Measurements from ENCODE around the gene CD81.

CD81 gene

GRCh38 chr11:2437516-2437915 is 60.4 kb downstream of the CD81 start:
- no peak for TF ChIP-seq CTCF (IDR thresholded peaks at IDR 0.05; ENCODE audit: control extremely low read depth, extremely low read depth, low read depth, missing control alignments)
- POLR2A ChIA-PET = no interaction called here
- no peak for DNase-seq (ENCODE audit: extremely low spot score)
- CTCF ChIA-PET = interaction anchor here (1.5 to 2.5 kb wide), 4 partner anchors 10 to 132 kb away, joined by 6 to 8 read pairs (median 7); no protein-coding TSS in a partner anchor

GRCh38 chr11:2439820-2440219 is 62.7 kb downstream of the CD81 start:
- ChIA-PET POLR2A (no interaction called here), CTCF (interaction anchor here (1.2 to 2.6 kb wide), 2 partner anchors 92 to 135 kb away, joined by 3 to 11 read pairs; no protein-coding TSS in a partner anchor)
- TF ChIP-seq CTCF (IDR thresholded peaks at IDR 0.05; ENCODE audit: control extremely low read depth, extremely low read depth, low read depth, missing control alignments) = no peak
- DNase-seq (ENCODE audit: extremely low spot score) = no peak

GRCh38 chr11:2440646-2441045 is 63.5 kb downstream of the CD81 start:
- CTCF ChIA-PET = interaction anchor here (1.2 to 2.6 kb wide), 2 partner anchors 91 to 136 kb away, joined by 3 to 11 read pairs; no protein-coding TSS in a partner anchor
- TF ChIP-seq CTCF (IDR thresholded peaks at IDR 0.05; ENCODE audit: control extremely low read depth, extremely low read depth, low read depth, missing control alignments) = no peak
- no peak for DNase-seq (ENCODE audit: extremely low spot score)
- POLR2A ChIA-PET = no interaction called here

GRCh38 chr11:2441171-2441570 is 64.1 kb downstream of the CD81 start:
- CTCF ChIA-PET = interaction anchor here (2.6 kb wide), 1 partner anchor 91 kb away, joined by 11 read pairs; no protein-coding TSS in a partner anchor
- POLR2A ChIA-PET = no interaction called here
- TF ChIP-seq CTCF (IDR thresholded peaks at IDR 0.05; ENCODE audit: control extremely low read depth, extremely low read depth, low read depth, missing control alignments) = no peak
- no peak for DNase-seq (ENCODE audit: extremely low spot score)

GRCh38 chr11:2442589-2442988 is 65.5 kb downstream of the CD81 start:
- TF ChIP-seq CTCF (IDR thresholded peaks at IDR 0.05; ENCODE audit: control extremely low read depth, extremely low read depth, low read depth, missing control alignments) = no peak
- DNase-seq (ENCODE audit: extremely low spot score) = no peak
- ChIA-PET CTCF (interaction anchor here (1.6 to 2.6 kb wide), 2 partner anchors 89 to 90 kb away, joined by 5 to 11 read pairs; no protein-coding TSS in a partner anchor), POLR2A (no interaction called here)

- no peak for TF ChIP-seq CTCF (IDR thresholded peaks at IDR 0.05; ENCODE audit: control extremely low read depth, extremely low read depth, low read depth, missing control alignments)
- ChIA-PET CTCF (interaction anchor here (1.6 kb wide), 1 partner anchor 89 kb away, joined by 5 read pairs; no protein-coding TSS in a partner anchor), POLR2A (no interaction called here)
- DNase-seq (ENCODE audit: extremely low spot score) = no peak
These were observed 66.3 kb downstream of the CD81 start for GRCh38 chr11:2443406-2443805.
